Liver (tissue), 2 donors: Measurements from ENCODE around the gene CRADD.

Source experiments
- RAD21 ChIP-seq, 2 donors: IDR thresholded peaks; 2 replicates each; pipeline ENCODE4 v1.6.1; 2016; ENCODE audit warnings: antibody characterized with exemption in 2 of 2, mild to moderate bottlenecking in 2 of 2
- RXRA ChIP-seq, 2 donors: IDR thresholded peaks; 2 replicates each; pipeline ENCODE4 v1.6.1; 2017 to 2018; ENCODE audit warnings: antibody characterized with exemption in 2 of 2, mild to moderate bottlenecking in 1 of 2
- donor health status: healthy.

DNA sequence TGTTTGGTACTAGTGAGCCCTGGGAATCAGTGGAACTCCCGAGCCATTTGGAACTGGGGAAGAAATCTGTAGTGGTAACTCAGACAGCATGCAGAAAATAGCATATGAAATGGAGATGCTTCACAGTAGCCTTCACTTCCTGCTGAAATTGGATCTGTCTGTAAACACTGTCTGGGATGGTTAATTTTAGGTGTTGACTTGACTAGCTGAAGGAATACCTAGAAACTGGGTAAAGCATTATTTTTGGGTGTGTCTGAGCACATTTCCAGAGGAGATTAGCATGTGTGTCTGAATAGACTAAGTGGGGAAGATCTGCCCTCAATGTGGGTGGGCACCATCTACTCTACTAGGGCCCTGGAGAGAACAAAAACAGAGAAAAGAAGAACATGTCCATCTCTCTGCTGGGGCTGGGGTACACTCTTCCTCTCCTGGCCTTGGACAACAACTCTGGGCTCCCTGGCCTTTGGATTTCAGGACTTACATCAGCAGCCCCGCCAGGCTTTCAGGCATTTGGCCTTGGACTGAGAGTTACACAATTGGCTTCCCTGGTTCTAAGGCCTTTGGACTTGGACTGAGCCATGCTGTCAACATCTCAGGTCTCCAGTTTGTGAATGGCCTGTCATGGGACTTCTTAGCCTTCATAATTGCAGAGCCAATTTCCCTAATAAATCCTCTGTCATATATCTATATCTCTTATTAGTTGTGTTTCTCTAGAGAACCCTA, 14.0 kb upstream of the CRADD start:
- TF ChIP-seq RAD21 (IDR thresholded peaks at IDR 0.05) (peak; percentile 58 to 68), RXRA (IDR thresholded peaks at IDR 0.05) (peak; percentile 91 to 95)
